ENCODE measurements around the gene CBLC. TPM values are rescaled to one million over a fixed set of nuclear protein-coding genes. Genes with fewer than 3 reads are reported as not detected.

The CBLC gene
- total and polyA plus RNA-seq, 2 experiments from 2014 or later: 26.2 to 39.7 TPM

GRCh38 chr19:44744871-44745332 lies 32.8 kb upstream of the CBLC start:
- no peaks in the 10 kb centered on the region for H3K36me3 ChIP-seq (replicated peaks; ENCODE audit: insufficient read depth, low read depth)
- H3K27ac ChIP-seq: peak overlapping the region; percentile 81
- H3K4me2 ChIP-seq: peak overlapping the region; percentile 49
- TF ChIP-seq CTCF (IDR thresholded peaks at IDR 0.05; ENCODE audit: poor library complexity) (no peak), EZH2phosphoT487 (IDR thresholded peaks at IDR 0.05; ENCODE audit: low read depth, severe bottlenecking, unreplicated experiment) (no peak), EZH2 (IDR thresholded peaks at IDR 0.05; ENCODE audit: borderline replicate concordance) (no peak)
- H3K9me3 ChIP-seq (ENCODE audit: low read depth): no peaks in the 10 kb centered on the region
- no peak for DNase-seq (ENCODE audit: low spot score)
- H3K79me2 ChIP-seq: peaks cover 11% of the 10 kb centered on the region
- no peaks in the 10 kb centered on the region for H3K27me3 ChIP-seq
- no peaks in the 10 kb centered on the region for H3K9me2 ChIP-seq (replicated peaks; ENCODE audit: insufficient read depth)
- H2AFZ ChIP-seq: no peak overlapping the region
- no peak overlapping the region for H3K4me3 ChIP-seq
- 85% methylated on average over 3 of the region's 3 CpGs for WGBS (ENCODE audit: low lambda C conversion rate, missing lambda C conversion rate)
- H3K4me1 ChIP-seq (ENCODE audit: insufficient read depth): peaks cover 52% of the 10 kb centered on the region
- no peaks in the 10 kb centered on the region for H4K20me1 ChIP-seq (ENCODE audit: insufficient read depth, poor library complexity, severe bottlenecking)

GRCh38 chr19:44745341-44745831 lies 32.3 kb upstream of the CBLC start:
- 33% methylated on average over 3 of the region's 10 CpGs for WGBS (ENCODE audit: low lambda C conversion rate, missing lambda C conversion rate)
- H3K4me2 ChIP-seq: peak overlapping the region; percentile 49

GRCh38 chr19:44745887-44746600 lies 31.6 kb upstream of the CBLC start:
- H2AFZ ChIP-seq: no peak overlapping the region

More at GRCh38 chr19:44745341-44745831, 32.3 kb upstream of the CBLC start:
- Histone ChIP-seq H3K27ac (peak overlapping the region; percentile 81), H3K4me1 (ENCODE audit: insufficient read depth) (peaks cover 49% of the 10 kb centered on the region), H3K27me3 (no peaks in the 10 kb centered on the region), H3K9me3 (ENCODE audit: low read depth) (no peaks in the 10 kb centered on the region), H2AFZ (no peak overlapping the region), H3K4me3 (no peak overlapping the region), H3K36me3 (replicated peaks; ENCODE audit: insufficient read depth, low read depth) (no peaks in the 10 kb centered on the region), H4K20me1 (ENCODE audit: insufficient read depth, poor library complexity, severe bottlenecking) (no peaks in the 10 kb centered on the region), H3K9me2 (replicated peaks; ENCODE audit: insufficient read depth) (no peaks in the 10 kb centered on the region), H3K79me2 (peaks cover 16% of the 10 kb centered on the region)
- TF ChIP-seq EZH2 (IDR thresholded peaks at IDR 0.05; ENCODE audit: borderline replicate concordance) (no peak), EZH2phosphoT487 (IDR thresholded peaks at IDR 0.05; ENCODE audit: low read depth, severe bottlenecking, unreplicated experiment) (no peak), CTCF (IDR thresholded peaks at IDR 0.05; ENCODE audit: poor library complexity) (no peak)
- peak; percentile 81 for DNase-seq (ENCODE audit: low spot score)

More at GRCh38 chr19:44745887-44746600, 31.6 kb upstream of the CBLC start:
- Histone ChIP-seq H3K9me3 (ENCODE audit: low read depth) (no peaks in the 10 kb centered on the region), H4K20me1 (ENCODE audit: insufficient read depth, poor library complexity, severe bottlenecking) (no peaks in the 10 kb centered on the region), H3K4me3 (no peak overlapping the region), H3K4me1 (ENCODE audit: insufficient read depth) (peaks cover 42% of the 10 kb centered on the region), H3K27ac (peak overlapping the region; percentile 90), H3K4me2 (peak overlapping the region; percentile 99), H3K36me3 (replicated peaks; ENCODE audit: insufficient read depth, low read depth) (no peaks in the 10 kb centered on the region), H3K27me3 (no peaks in the 10 kb centered on the region), H3K79me2 (peaks cover 22% of the 10 kb centered on the region), H3K9me2 (replicated peaks; ENCODE audit: insufficient read depth) (no peaks in the 10 kb centered on the region)
- WGBS (ENCODE audit: low lambda C conversion rate, missing lambda C conversion rate): 83% methylated on average over 3 of the region's 4 CpGs
- no peak for DNase-seq (ENCODE audit: low spot score)
- TF ChIP-seq EZH2 (IDR thresholded peaks at IDR 0.05; ENCODE audit: borderline replicate concordance): no peak
- no peak for TF ChIP-seq EZH2phosphoT487 (IDR thresholded peaks at IDR 0.05; ENCODE audit: low read depth, severe bottlenecking, unreplicated experiment)
- TF ChIP-seq CTCF (IDR thresholded peaks at IDR 0.05; ENCODE audit: poor library complexity): no peak

Measured in hepatocyte (in vitro differentiated cells).